ENCODE results near the gene HOXD10.

The HOXD10 gene

GRCh38 chr2:176112375-176113302 is 3.9 kb upstream of the HOXD10 start:
- no peak for TF ChIP-seq CTCF (IDR thresholded peaks at IDR 0.05; ENCODE audit: insufficient read depth, low read length, missing control alignments)
- DNase-seq (ENCODE audit: low read depth, low spot score), result no peak

GRCh38 chr2:176114120-176114929 is 2.3 kb upstream of the HOXD10 start:
- ChIA-PET POLR2A (no interaction called here), CTCF (interaction anchor here (0.7 to 9.0 kb wide), 15 partner anchors 8 to 1050 kb away, joined by 3 to 73 read pairs (median 5); partner anchors contain the start of gene HOXD9)
- DNase-seq (ENCODE audit: low read depth, low spot score), result no peak
- no peak overlapping the region for H3K4me3 ChIP-seq (ENCODE audit: low read depth, low read length)
- TF ChIP-seq CTCF (IDR thresholded peaks at IDR 0.05; ENCODE audit: insufficient read depth, low read length, missing control alignments), result no peak

More at GRCh38 chr2:176112375-176113302, 3.9 kb upstream of the HOXD10 start:
- ChIA-PET POLR2A (no interaction called here), CTCF (interaction anchor here (0.6 to 9.0 kb wide), 13 partner anchors 8 to 1311 kb away, joined by 3 to 73 read pairs (median 8); partner anchors contain the start of gene HOXD9)
- H3K4me3 ChIP-seq (ENCODE audit: low read depth, low read length), result no peak overlapping the region

- DNase-seq (ENCODE audit: low read depth, low spot score), result no peak
- no peak overlapping the region for H3K4me3 ChIP-seq (ENCODE audit: low read depth, low read length)
- TF ChIP-seq CTCF (IDR thresholded peaks at IDR 0.05; ENCODE audit: insufficient read depth, low read length, missing control alignments), result no peak
- ChIA-PET POLR2A (no interaction called here), CTCF (interaction anchor here (0.7 to 9.0 kb wide), 10 partner anchors 10 to 1050 kb away, joined by 3 to 73 read pairs (median 6); no protein-coding TSS in a partner anchor)
Observed at GRCh38 chr2:176114930-176115625, 1.5 kb upstream of the HOXD10 start.

- DNase-seq (ENCODE audit: low read depth, low spot score), result no peak
- POLR2A ChIA-PET, result no interaction called here
- no peak overlapping the region; the same call in 1 of the 2 replicates for H3K4me3 ChIP-seq (ENCODE audit: low read depth, low read length)
- no peak for TF ChIP-seq CTCF (IDR thresholded peaks at IDR 0.05; ENCODE audit: insufficient read depth, low read length, missing control alignments)
- CTCF ChIA-PET, result interaction anchor here (0.6 to 9.0 kb wide), 7 partner anchors 10 to 1032 kb away, joined by 3 to 73 read pairs (median 8); no protein-coding TSS in a partner anchor
Observed at GRCh38 chr2:176117162-176117822, 714 bp downstream of the HOXD10 start.

GRCh38 chr2:176117823-176118371 is 1.3 kb downstream of the HOXD10 start:
- no peak for TF ChIP-seq CTCF (IDR thresholded peaks at IDR 0.05; ENCODE audit: insufficient read depth, low read length, missing control alignments)
- POLR2A ChIA-PET, result no interaction called here
- CTCF ChIA-PET, result interaction anchor here (2.0 to 5.9 kb wide), 5 partner anchors 9 to 696 kb away, joined by 4 to 39 read pairs (median 8); no protein-coding TSS in a partner anchor
- no peak overlapping the region for H3K4me3 ChIP-seq (ENCODE audit: low read depth, low read length)
- DNase-seq (ENCODE audit: low read depth, low spot score), result no peak
